ENCODE results near the gene PGF.

DNA sequence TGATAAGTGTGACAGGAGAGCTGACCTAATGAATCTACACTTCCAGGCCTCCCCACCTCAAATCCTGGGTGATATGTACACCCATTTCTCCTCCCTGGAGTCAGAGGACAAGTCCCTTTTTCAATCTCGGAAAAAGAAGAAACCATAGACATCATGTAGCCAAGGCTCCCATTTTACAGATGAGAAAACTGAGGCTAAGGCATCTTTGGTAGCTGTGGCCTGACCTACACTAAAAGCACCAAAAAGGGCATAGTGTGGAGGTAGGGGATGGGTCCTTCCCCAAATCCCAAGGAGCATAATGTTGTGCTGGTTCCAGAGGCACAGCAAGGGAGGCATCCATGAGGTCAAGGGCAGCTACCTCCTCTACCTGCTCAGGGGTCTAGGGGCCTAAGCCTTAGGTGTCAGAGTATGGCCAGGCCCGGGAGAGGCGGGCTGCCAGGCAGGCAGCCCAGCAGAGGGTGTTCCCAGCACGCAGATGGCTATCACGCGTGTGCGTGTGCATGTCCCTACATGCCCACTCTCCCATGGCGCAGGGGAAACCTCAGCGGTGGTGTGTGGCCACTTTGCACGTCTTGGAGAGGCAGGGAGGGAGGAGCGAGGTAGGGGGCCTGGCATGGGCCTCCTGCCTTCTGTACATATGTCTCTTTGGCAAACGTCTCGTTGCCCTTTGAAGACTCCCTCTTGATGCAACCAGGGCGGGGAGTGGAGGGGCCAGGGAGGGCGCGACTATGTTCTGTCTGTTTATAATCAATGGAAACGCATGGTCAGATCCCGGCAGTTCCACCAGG lies 2.5 kb downstream of the PGF start:
- TF ChIP-seq, protein P1, sequence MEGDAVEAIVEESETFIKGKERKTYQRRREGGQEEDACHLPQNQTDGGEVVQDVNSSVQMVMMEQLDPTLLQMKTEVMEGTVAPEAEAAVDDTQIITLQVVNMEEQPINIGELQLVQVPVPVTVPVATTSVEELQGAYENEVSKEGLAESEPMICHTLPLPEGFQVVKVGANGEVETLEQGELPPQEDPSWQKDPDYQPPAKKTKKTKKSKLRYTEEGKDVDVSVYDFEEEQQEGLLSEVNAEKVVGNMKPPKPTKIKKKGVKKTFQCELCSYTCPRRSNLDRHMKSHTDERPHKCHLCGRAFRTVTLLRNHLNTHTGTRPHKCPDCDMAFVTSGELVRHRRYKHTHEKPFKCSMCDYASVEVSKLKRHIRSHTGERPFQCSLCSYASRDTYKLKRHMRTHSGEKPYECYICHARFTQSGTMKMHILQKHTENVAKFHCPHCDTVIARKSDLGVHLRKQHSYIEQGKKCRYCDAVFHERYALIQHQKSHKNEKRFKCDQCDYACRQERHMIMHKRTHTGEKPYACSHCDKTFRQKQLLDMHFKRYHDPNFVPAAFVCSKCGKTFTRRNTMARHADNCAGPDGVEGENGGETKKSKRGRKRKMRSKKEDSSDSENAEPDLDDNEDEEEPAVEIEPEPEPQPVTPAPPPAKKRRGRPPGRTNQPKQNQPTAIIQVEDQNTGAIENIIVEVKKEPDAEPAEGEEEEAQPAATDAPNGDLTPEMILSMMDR (IDR thresholded peaks at IDR 0.05; ENCODE audit: low read depth, low read length, missing input control), result no peak
- no peak for TF ChIP-seq JUND (IDR thresholded peaks at IDR 0.05)
- TF ChIP-seq, protein P2, sequence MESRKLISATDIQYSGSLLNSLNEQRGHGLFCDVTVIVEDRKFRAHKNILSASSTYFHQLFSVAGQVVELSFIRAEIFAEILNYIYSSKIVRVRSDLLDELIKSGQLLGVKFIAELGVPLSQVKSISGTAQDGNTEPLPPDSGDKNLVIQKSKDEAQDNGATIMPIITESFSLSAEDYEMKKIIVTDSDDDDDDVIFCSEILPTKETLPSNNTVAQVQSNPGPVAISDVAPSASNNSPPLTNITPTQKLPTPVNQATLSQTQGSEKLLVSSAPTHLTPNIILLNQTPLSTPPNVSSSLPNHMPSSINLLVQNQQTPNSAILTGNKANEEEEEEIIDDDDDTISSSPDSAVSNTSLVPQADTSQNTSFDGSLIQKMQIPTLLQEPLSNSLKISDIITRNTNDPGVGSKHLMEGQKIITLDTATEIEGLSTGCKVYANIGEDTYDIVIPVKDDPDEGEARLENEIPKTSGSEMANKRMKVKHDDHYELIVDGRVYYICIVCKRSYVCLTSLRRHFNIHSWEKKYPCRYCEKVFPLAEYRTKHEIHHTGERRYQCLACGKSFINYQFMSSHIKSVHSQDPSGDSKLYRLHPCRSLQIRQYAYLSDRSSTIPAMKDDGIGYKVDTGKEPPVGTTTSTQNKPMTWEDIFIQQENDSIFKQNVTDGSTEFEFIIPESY (IDR thresholded peaks at IDR 0.05), result no peak
- TF ChIP-seq YY1 (IDR thresholded peaks at IDR 0.05), result no peak
- no peak for TF ChIP-seq RAD21 (IDR thresholded peaks at IDR 0.05)
- TF ChIP-seq, protein P3, sequence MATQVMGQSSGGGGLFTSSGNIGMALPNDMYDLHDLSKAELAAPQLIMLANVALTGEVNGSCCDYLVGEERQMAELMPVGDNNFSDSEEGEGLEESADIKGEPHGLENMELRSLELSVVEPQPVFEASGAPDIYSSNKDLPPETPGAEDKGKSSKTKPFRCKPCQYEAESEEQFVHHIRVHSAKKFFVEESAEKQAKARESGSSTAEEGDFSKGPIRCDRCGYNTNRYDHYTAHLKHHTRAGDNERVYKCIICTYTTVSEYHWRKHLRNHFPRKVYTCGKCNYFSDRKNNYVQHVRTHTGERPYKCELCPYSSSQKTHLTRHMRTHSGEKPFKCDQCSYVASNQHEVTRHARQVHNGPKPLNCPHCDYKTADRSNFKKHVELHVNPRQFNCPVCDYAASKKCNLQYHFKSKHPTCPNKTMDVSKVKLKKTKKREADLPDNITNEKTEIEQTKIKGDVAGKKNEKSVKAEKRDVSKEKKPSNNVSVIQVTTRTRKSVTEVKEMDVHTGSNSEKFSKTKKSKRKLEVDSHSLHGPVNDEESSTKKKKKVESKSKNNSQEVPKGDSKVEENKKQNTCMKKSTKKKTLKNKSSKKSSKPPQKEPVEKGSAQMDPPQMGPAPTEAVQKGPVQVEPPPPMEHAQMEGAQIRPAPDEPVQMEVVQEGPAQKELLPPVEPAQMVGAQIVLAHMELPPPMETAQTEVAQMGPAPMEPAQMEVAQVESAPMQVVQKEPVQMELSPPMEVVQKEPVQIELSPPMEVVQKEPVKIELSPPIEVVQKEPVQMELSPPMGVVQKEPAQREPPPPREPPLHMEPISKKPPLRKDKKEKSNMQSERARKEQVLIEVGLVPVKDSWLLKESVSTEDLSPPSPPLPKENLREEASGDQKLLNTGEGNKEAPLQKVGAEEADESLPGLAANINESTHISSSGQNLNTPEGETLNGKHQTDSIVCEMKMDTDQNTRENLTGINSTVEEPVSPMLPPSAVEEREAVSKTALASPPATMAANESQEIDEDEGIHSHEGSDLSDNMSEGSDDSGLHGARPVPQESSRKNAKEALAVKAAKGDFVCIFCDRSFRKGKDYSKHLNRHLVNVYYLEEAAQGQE (IDR thresholded peaks at IDR 0.05), result no peak
- TF ChIP-seq, protein P4, sequence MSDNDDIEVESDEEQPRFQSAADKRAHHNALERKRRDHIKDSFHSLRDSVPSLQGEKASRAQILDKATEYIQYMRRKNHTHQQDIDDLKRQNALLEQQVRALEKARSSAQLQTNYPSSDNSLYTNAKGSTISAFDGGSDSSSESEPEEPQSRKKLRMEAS (IDR thresholded peaks at IDR 0.05), result no peak
- TF ChIP-seq SP1 (IDR thresholded peaks at IDR 0.05), result no peak

Measured in liver (tissue), 3 donors.